DOHH2 (cell line): ENCODE results near the gene COX6A2.

Experiments
- H3F3A ChIP-seq: fragments of 200-600 bp; sonication (generic), shearing (Covaris generic); 2 replicates; pipeline ENCODE4 v1.6.0; 2016; ENCODE audit warnings: antibody characterized with exemption, mild to moderate bottlenecking; ENCODE audit not compliant: control insufficient read depth, insufficient read depth
- H3K27ac ChIP-seq: fragments of 200-600 bp; sonication (generic); 2 replicates; pipeline ENCODE4 v1.5.1; 2014; ENCODE audit warnings: low read depth, mild to moderate bottlenecking, low read length, moderate library complexity
- H3K27me3 ChIP-seq: fragments of 200-600 bp; sonication (generic); 2 replicates; pipeline ENCODE4 v1.6.1; 2014; ENCODE audit warnings: mild to moderate bottlenecking, low read length, mixed read lengths; ENCODE audit not compliant: control insufficient read depth
- H3K36me3 ChIP-seq: fragments of 200-600 bp; sonication (generic); 2 replicates; pipeline ENCODE4 v1.6.1; 2014; ENCODE audit warnings: mild to moderate bottlenecking, low read length, moderate library complexity, mixed read lengths; ENCODE audit not compliant: control insufficient read depth
- H3K4me1 ChIP-seq: fragments of 200-600 bp; sonication (generic); 2 replicates; pipeline ENCODE4 v1.6.1; 2014; ENCODE audit warnings: mild to moderate bottlenecking, low read length, mixed read lengths; ENCODE audit not compliant: control insufficient read depth
- H3K4me2 ChIP-seq: fragments of 200-600 bp; sonication (generic); 2 replicates; pipeline ENCODE4 v1.6.0; 2014; ENCODE audit warnings: mild to moderate bottlenecking, low read length, moderate library complexity
- H3K4me3 ChIP-seq: fragments of 200-600 bp; sonication (generic); 2 replicates; pipeline ENCODE4 v1.5.1; 2014; ENCODE audit warnings: mild to moderate bottlenecking, low read length, mixed read lengths
- H3K79me2 ChIP-seq: fragments of 200-600 bp; sonication (generic); 2 replicates; pipeline ENCODE4 v1.6.1; 2014; ENCODE audit warnings: mild to moderate bottlenecking, low read length, mixed read lengths; ENCODE audit not compliant: control insufficient read depth
- H3K9me2 ChIP-seq: fragments of 200-600 bp; sonication (generic); replicated peaks from 2 replicates; pipeline ENCODE4 v1.6.1; 2014; ENCODE audit warnings: mild to moderate bottlenecking, low read length, mixed read lengths; ENCODE audit not compliant: control insufficient read depth
- H3K9me3 ChIP-seq: fragments of 200-600 bp; sonication (generic); 2 replicates; pipeline ENCODE4 v1.6.1; 2014; ENCODE audit warnings: antibody characterized with exemption, low read length, mixed read lengths; ENCODE audit not compliant: control insufficient read depth, insufficient read depth
- H4K20me1 ChIP-seq: fragments of 200-600 bp; sonication (generic); 2 replicates; pipeline ENCODE4 v1.6.0; 2014; ENCODE audit warnings: low read depth, mild to moderate bottlenecking, antibody characterized with exemption, low read length, moderate library complexity; ENCODE audit not compliant: control insufficient read depth, insufficient read depth
- CTCF ChIP-seq: fragments of 200-600 bp; sonication (generic); IDR thresholded peaks from one replicate; pipeline ENCODE4 v1.5.1; 2014; ENCODE audit warnings: antibody characterized with exemption, mild to moderate bottlenecking, low read depth, low read length; ENCODE audit not compliant: poor library complexity, severe bottlenecking
- EZH2phosphoT487 ChIP-seq: fragments of 200-600 bp; sonication (generic); IDR thresholded peaks from 2 replicates; pipeline ENCODE4 v1.6.1; 2017; ENCODE audit warnings: borderline replicate concordance, mild to moderate bottlenecking, antibody characterized with exemption, low read length, moderate library complexity, mixed read lengths

Gene COX6A2

DNA sequence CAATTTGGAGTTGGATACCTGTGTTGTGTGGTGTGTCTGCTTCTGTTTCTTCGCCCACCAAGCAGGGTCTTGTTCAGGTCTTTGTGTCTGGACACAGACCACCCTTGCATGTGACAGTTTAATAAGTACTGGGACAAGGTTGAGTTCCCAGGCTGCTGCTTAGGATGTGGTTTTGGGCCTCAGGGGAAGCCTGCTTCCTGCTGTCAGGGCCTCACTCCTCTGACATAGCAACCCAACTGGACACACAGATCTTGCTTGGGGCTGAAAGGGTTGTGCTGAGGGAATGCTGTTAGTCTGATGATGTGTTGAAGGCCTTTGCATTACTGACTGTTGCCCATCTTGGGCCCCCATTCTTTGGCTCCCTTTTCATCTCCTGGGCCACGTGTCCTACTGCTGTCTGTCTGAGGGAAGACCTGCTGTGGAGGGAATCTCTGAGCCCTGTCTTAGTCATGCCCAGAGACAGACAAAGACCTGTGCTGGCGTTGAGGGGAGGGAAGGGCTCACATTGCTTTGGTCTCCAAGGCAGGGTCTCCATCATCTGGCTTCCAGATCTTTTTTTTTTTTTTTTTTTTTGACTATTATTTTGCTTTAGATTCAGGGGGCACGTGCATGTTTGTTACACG lies 39.1 kb upstream of the COX6A2 start:
- Histone ChIP-seq H3K9me3 (no peaks in the 10 kb centered on the region), H3K9me2 (no peaks in the 10 kb centered on the region), H3K27ac (no peak overlapping the region), H3F3A (no peaks in the 10 kb centered on the region), H3K36me3 (no peaks in the 10 kb centered on the region), H3K27me3 (no peaks in the 10 kb centered on the region), H4K20me1 (no peaks in the 10 kb centered on the region), H3K4me1 (peaks cover 10% of the 10 kb centered on the region), H3K79me2 (no peaks in the 10 kb centered on the region), H3K4me2 (peak overlapping the region; percentile 37), H3K4me3 (no peak overlapping the region)
- no peak for TF ChIP-seq EZH2phosphoT487
- no peak for TF ChIP-seq CTCF

GRCh38 chr16:31466381-31466841 lies 38.3 kb upstream of the COX6A2 start:
- Histone ChIP-seq H3K4me1 (peaks cover 10% of the 10 kb centered on the region), H4K20me1 (no peaks in the 10 kb centered on the region), H3K79me2 (no peaks in the 10 kb centered on the region), H3F3A (no peaks in the 10 kb centered on the region), H3K27ac (no peak overlapping the region), H3K4me3 (no peak overlapping the region), H3K9me2 (no peaks in the 10 kb centered on the region), H3K9me3 (no peaks in the 10 kb centered on the region), H3K4me2 (no peak overlapping the region), H3K36me3 (no peaks in the 10 kb centered on the region), H3K27me3 (no peaks in the 10 kb centered on the region)
- TF ChIP-seq EZH2phosphoT487 (no peak), CTCF (no peak)

DNA sequence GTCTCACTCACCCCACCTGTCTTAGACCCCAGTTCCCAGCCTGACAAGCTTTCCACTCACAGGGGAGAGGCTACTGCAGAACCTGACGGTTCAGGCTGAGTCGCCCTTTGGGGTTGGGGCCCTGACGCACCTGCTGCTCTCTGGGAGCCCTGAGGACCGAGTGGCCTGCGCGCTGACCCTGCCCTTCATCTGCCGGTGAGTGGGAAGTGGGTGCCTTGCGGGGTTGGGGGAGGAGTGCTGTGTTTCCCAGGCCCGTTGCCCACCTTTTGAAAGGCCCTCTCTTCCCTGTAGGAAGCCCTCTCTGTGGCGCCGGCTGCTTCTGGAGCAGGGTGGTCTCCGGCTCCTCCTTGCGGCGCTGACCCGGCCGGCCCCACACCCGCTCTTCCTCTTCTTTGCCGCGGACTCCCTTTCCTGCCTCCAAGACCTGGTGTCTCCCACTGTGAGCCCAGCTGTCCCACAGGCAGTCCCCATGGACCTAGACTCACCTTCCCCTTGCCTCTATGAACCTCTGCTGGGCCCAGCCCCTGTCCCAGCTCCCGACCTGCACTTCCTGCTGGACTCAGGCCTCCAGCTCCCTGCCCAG lies 37.7 kb upstream of the COX6A2 start:
- no peak overlapping the region for H3K4me2 ChIP-seq
- H4K20me1 ChIP-seq = no peaks in the 10 kb centered on the region
- H3K9me3 ChIP-seq = no peaks in the 10 kb centered on the region
- no peaks in the 10 kb centered on the region for H3K79me2 ChIP-seq
- H3K27me3 ChIP-seq = no peaks in the 10 kb centered on the region
- peaks cover 10% of the 10 kb centered on the region for H3K4me1 ChIP-seq
- H3K9me2 ChIP-seq = no peaks in the 10 kb centered on the region
- H3K27ac ChIP-seq = no peak overlapping the region
- H3K36me3 ChIP-seq = no peaks in the 10 kb centered on the region
- TF ChIP-seq EZH2phosphoT487 (no peak), CTCF (no peak)
- no peak overlapping the region for H3K4me3 ChIP-seq
- H3F3A ChIP-seq = no peaks in the 10 kb centered on the region
